H1 (cell line): Measurements from ENCODE around the gene ASPN. TPM values are rescaled to one million over a fixed set of nuclear protein-coding genes. Genes with fewer than 3 reads are reported as not detected.

Source experiments
- CBX8 ChIP-seq: fragments of 300-800, 300-1000 bp; sonication (generic); IDR thresholded peaks from 2 replicates; pipeline ENCODE4 v1.7.1; 2016; ENCODE audit warnings: low read depth, low read length, borderline replicate concordance
- CHD7 ChIP-seq: fragments of 300-600 bp; sonication (generic); IDR thresholded peaks from 2 replicates; pipeline ENCODE4 v1.7.1; 2012; ENCODE audit warnings: low read length, moderate library complexity, mild to moderate bottlenecking, inconsistent platforms; ENCODE audit not compliant: insufficient replicate concordance
- MAFK ChIP-seq: IDR thresholded peaks from 2 replicates; pipeline ENCODE4 v1.6.1; 2012; ENCODE audit warnings: low read depth, mild to moderate bottlenecking, improper control_type of control experiment, low read length
- polyA plus RNA-seq, 7 experiments: library from polyadenylated mRNA; depleted of rRNA in 3 of 7; stranded (reverse) in 5 of 7; unstranded in 2 of 7; fragments of >200 nt in 5 of 7; fragments of 200-250 nt in 2 of 7; gene quantifications; 1 replicate in 5 of 7; 2 replicates in 1 of 7; 4 replicates in 1 of 7; pipeline versions ENCODE4 v1.2.1 to v1.2.3, GENCODE V29; 2011 to 2013; ENCODE audit warnings: missing spikeins in 2 of 7, mixed read lengths in 2 of 7
- total RNA-seq: library from RNA; stranded (reverse); fragmentation: NEBNext Ultra II Directional; extraction: Animal tissue kit (Norgen Biotek cat#: 25700); gene quantifications from 2 replicates; pipeline ENCODE4 v1.2.1, GENCODE V29; 2021

Gene ASPN
- total and polyA plus RNA-seq, 2 of the 8 experiments (the other 6 are each of a cell fraction or from before 2014, with no cell fraction given) = not detected

GRCh38 chr9:92435263-92435662, 47.0 kb downstream of the ASPN start (continued):
- TF ChIP-seq CHD7 (no peak), CBX8 (no peak), MAFK (no peak)
